ENCODE measurements around the gene RAPGEF4.

RAPGEF4 gene

GRCh38 chr2:173095356-173095755 is 359.7 kb downstream of the RAPGEF4 start:
- no peak for DNase-seq (ENCODE audit: low spot score)

DNA sequence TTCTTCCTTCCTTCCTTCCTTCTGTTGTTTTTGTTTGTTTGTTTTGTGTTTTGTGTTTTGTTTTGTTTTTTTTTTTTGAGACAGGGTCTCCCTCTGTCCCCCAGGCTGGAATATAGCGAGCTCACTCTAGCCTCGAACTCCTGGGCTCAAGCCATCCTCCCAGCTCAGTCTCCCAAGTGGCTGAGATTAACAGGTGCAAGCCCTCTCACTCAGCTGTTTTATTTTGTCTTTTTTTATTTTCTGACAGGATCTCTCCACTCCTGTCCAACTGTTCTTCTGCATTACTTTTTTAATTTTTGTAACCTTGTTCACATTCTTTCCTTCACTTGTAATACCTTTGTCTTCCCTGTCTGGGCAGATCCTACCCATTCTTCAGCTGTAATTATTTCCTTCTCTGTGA is 363.6 kb downstream of the RAPGEF4 start:
- no peak for DNase-seq (ENCODE audit: low spot score)

DNA sequence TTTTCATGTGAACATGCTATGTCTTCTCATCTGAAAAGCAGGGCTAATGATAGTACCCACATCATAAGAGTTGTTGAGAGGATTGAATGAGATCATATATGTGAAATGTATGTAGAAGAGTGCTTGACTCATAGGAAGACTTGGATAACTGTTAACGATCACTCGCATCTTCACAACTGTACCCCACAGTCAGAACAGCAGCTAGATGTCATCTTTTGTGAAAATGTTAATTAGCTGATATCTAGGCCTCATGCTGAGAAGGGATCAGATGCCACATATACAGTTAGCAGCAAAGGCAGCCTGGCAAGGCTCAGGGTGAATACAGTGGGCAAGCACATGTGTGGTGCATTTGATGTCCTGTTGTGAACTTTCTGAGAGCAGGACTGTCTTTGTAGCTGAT is 364.2 kb downstream of the RAPGEF4 start:
- DNase-seq (ENCODE audit: low spot score): no peak

- no peak for DNase-seq (ENCODE audit: low spot score)
Observed at GRCh38 chr2:173101687-173102086, 366.0 kb downstream of the RAPGEF4 start.

Data from germinal center (tissue), 1 donor.